GM12878 (cell line): ENCODE results near the gene GRIN2D. TPM values are rescaled to one million over a fixed set of nuclear protein-coding genes. Genes with fewer than 3 reads are reported as not detected.

ENCODE experiments used
- ATAC-seq: fragments of 200-7000 bp; cut with Tn5 transposase; 3 replicates; pipeline ENCODE4 v1.9.1; 2020; ENCODE audit warnings: mild to moderate bottlenecking, moderate library complexity
- BruUV-seq: library from RNA; stranded (reverse); fragments of 400-500 nt; replicated peaks from 2 replicates; lab custom pipeline; 2021; lab: Mats Ljungman, UMichigan
- CTCF ChIA-PET: fragments of 300-600 bp; sonication (Branson Sonifier 250); formaldehyde crosslinking; extraction: SDS; loops from one replicate; lab custom pipeline; 2021; ENCODE audit warnings: inconsistent platforms; lab: Yijun Ruan, JAX
- POLR2A ChIA-PET: fragments of 350-600 bp; formaldehyde crosslinking; extraction: SDS; loops from one replicate; lab custom pipeline; 2021; ENCODE audit warnings: inconsistent platforms; lab: Charles Lee
- RAD21 ChIA-PET: fragments of 300-600 bp; sonication (Branson Sonifier 250); formaldehyde crosslinking; loops from one replicate; lab custom pipeline; 2023; ENCODE audit warnings: antibody characterized with exemption; ENCODE audit not compliant: unreplicated experiment; lab: Charles Lee
- SMC1A ChIA-PET: fragments of 300-600 bp; sonication (Branson Sonifier 250); formaldehyde crosslinking; loops from one replicate; lab custom pipeline; 2023; ENCODE audit not compliant: unreplicated experiment, uncharacterized antibody; lab: Charles Lee
- DNase-seq: peaks from one replicate; pipeline ENCODE4 v3.0.0-alpha.2; 2011; ENCODE audit warnings: low read depth, low spot score
- FAIRE-seq: peaks from 3 replicates; lab custom pipeline; 2011; peaks lifted over from hg19 to GRCh38; lab: Jason Lieb, UNC
- H2AFZ ChIP-seq: 2 replicates; pipeline ENCODE4 v1.6.0; 2011; ENCODE audit warnings: low read depth, low read length, control low read depth; ENCODE audit not compliant: control insufficient read depth
- H3K27ac ChIP-seq: 2 replicates; pipeline ENCODE4 v1.5.1; 2011; ENCODE audit warnings: control low read depth; ENCODE audit not compliant: control insufficient read depth, insufficient read depth
- H3K27me3 ChIP-seq, 2 experiments: replicated peaks in 1 of 2; 2 replicates each; pipeline versions ENCODE4 v1.6.0 to v1.6.1; 2011; ENCODE audit warnings: low read length in 1 of 2; ENCODE audit not compliant: control insufficient read depth in 2 of 2, insufficient read depth in 2 of 2
- H3K36me3 ChIP-seq, 2 experiments: 2 replicates each; pipeline ENCODE4 v1.5.1; 2011; ENCODE audit warnings: low read length in 1 of 2; ENCODE audit not compliant: control insufficient read depth in 2 of 2, insufficient read depth in 2 of 2
- H3K4me1 ChIP-seq: 2 replicates; pipeline ENCODE4 v1.6.1; 2011; ENCODE audit warnings: mild to moderate bottlenecking, low read length, moderate library complexity, mixed read lengths; ENCODE audit not compliant: control insufficient read depth, insufficient read depth
- H3K4me2 ChIP-seq: 2 replicates; pipeline ENCODE4 v1.6.0; 2011; ENCODE audit warnings: control low read depth; ENCODE audit not compliant: control insufficient read depth, insufficient read depth
- H3K4me3 ChIP-seq: fragments of 200-600 bp; sonication (generic); 2 replicates; pipeline ENCODE4 v1.5.1; 2016
- H3K79me2 ChIP-seq: 2 replicates; pipeline ENCODE4 v1.6.0; 2011; ENCODE audit warnings: low read length; ENCODE audit not compliant: control insufficient read depth, insufficient read depth
- H3K9ac ChIP-seq: 2 replicates; pipeline ENCODE4 v1.8.0; 2011; ENCODE audit warnings: low read length, control low read depth, mixed read lengths; ENCODE audit not compliant: control insufficient read depth, insufficient read depth
- H3K9me3 ChIP-seq: replicated peaks from 3 replicates; pipeline ENCODE4 v1.5.1; 2011; ENCODE audit warnings: mild to moderate bottlenecking, low read length; ENCODE audit not compliant: control insufficient read depth, insufficient read depth
- H4K20me1 ChIP-seq: 2 replicates; pipeline ENCODE4 v1.6.0; 2011; ENCODE audit not compliant: control insufficient read depth, insufficient read depth
- ETV6 ChIP-seq, 2 experiments: fragments of 450-650 bp in 1 of 2; IDR thresholded peaks in 1 of 2; conservative IDR thresholded peaks in 1 of 2; 2 replicates each; pipeline ENCODE4 v1.6.1; 2014; ENCODE audit warnings: antibody characterized with exemption in 1 of 2, borderline replicate concordance in 1 of 2, low read depth in 1 of 2, mild to moderate bottlenecking in 1 of 2, moderate library complexity in 1 of 2
- IKZF2 ChIP-seq, 2 experiments: fragments of 450-650 bp; IDR thresholded peaks; 2 replicates each; pipeline ENCODE4 v1.6.1; 2017; ENCODE audit warnings: mild to moderate bottlenecking in 2 of 2, moderate library complexity in 2 of 2
- RAD51 ChIP-seq: fragments of 450-650 bp; IDR thresholded peaks from 2 replicates; pipeline ENCODE4 v1.6.1; 2016; ENCODE audit warnings: moderate library complexity, mild to moderate bottlenecking, inconsistent platforms
- SIN3A ChIP-seq: IDR thresholded peaks from 2 replicates; pipeline ENCODE4 v1.6.1; 2012; ENCODE audit warnings: low read depth, low read length, improper control_type of control experiment
- SMAD5 ChIP-seq: IDR thresholded peaks from 2 replicates; pipeline ENCODE4 v1.6.1; 2016; ENCODE audit warnings: antibody characterized with exemption, low read depth
- STAT1 ChIP-seq: fragments of 450-650 bp; conservative IDR thresholded peaks from 2 replicates; pipeline ENCODE4 v1.6.1; 2014; ENCODE audit warnings: antibody characterized with exemption, mild to moderate bottlenecking
- SUPT20H ChIP-seq: IDR thresholded peaks from 2 replicates; pipeline ENCODE4 v1.6.1; 2011; ENCODE audit warnings: low read depth, mild to moderate bottlenecking, low read length, moderate library complexity, borderline replicate concordance; ENCODE audit not compliant: control insufficient read depth
- WGBS: methylation state at CpG from one replicate; pipeline ENCODE4 v1.1.6; 2016; ENCODE audit warnings: low lambda C conversion rate; ENCODE audit not compliant: insufficient replicate concordance, insufficient coverage; ENCODE audit errors: missing lambda C conversion rate; 5-methylcytosine and 5-hydroxymethylcytosine counted together
- in situ Hi-C: fragments of 300-500 bp; cut with MboI; formaldehyde crosslinking; loops from 9 replicates; pipeline ENCODE4 v1.14.3; 2018; ENCODE audit warnings: mixed read lengths
- intact Hi-C: fragments of 100-400 bp; cut with micrococcal nuclease; formaldehyde crosslinking; loops from one replicate; pipeline ENCODE4 v1.14.2; 2022; ENCODE audit not compliant: unreplicated experiment
- polyA plus RNA-seq, 11 experiments: library from polyadenylated mRNA; depleted of rRNA in 4 of 11; unstranded in 6 of 11; stranded (reverse) in 5 of 11; fragments of >200 nt; fragmentation: Nextera tagmentation in 4 of 11; fragmentation: Illumina TruSeq in 1 of 11; extraction: Ambion mirVana in 4 of 11; extraction: Trizol in 1 of 11; gene quantifications; 1 replicate in 1 of 11; 2 replicates in 10 of 11; pipeline versions ENCODE4 v1.2.1 to v1.2.3, GENCODE V29; 2011 to 2016; ENCODE audit warnings: inconsistent platforms in 2 of 11, missing spikeins in 2 of 11, low read depth in 1 of 11
- total RNA-seq, 4 experiments: library from RNA; depleted of rRNA in 3 of 4; stranded (reverse); fragments of >200 nt in 3 of 4; fragmentation: Illumina TruSeq in 1 of 4; extraction: Trizol in 1 of 4; gene quantifications; 2 replicates each; pipeline versions ENCODE4 v1.2.1 to v1.2.3, GENCODE V29; 2013 to 2021
- TF ChIP-seq, protein P1 (sequence below): fragments of 450-650 bp; IDR thresholded peaks from 2 replicates; pipeline ENCODE4 v1.6.1; 2016; ENCODE audit warnings: mild to moderate bottlenecking

The GRIN2D gene
- total and polyA plus RNA-seq, 10 of the 15 experiments (the other 5 are each of a cell fraction or from before 2014, with no cell fraction given), result 0.03 to 0.38 (median 0.04) TPM; not detected in 3

DNA sequence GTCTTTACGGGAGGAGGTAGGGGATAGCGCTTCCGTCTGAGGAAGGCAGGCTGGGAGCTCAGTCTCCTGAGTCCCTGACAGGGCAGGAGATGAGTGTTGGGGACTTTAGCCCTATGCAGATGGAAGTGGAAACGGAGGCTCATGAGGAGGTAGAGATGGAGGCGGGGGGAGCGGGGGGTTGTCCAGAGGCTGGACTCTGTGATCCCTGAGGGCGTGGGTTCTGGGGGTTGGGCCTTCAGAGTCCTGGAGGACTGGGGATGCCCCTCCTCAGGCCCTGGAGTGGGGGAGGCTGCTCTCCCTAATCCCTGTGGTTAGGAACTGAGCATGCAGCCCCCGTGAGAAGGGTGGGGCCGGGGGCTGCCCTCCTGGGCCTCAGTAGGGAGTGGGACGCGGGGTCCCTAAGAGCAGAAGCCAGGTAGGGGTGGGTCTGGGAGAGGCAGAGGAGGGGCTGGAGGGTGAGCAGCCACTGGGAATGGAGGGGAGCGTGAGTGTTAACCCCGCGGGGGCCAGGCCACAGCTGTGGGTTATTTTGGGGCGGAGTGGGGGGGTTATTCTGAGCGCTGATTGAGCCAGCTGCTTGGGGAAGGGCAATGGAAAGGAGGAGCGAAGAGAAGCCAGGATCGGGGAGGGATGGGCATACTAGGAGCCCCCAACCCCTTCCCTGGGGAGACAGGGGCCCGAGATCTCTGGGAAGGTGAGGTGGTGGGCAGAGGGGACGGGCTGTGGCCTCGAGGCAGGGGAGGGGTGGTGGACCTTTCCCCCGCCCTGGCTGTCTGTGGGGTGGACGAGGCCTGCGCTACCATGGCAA, 2.8 kb downstream of the GRIN2D start:
- ChIA-PET RAD21 (no interaction called here), CTCF (interaction anchor here (0.8 kb wide), 1 partner anchor 33 kb away, joined by 3 read pairs; no protein-coding TSS in a partner anchor), POLR2A (no interaction called here), SMC1A (no interaction called here)
- in situ Hi-C loops, result no loop called here
- H3K9ac ChIP-seq, result no peak overlapping the region
- FAIRE-seq (no peak), ATAC-seq (no peak), DNase-seq (no peak)
- peaks cover 13 to 16% of the 10 kb centered on the region in 2 experiments for H3K27me3 ChIP-seq
- no peak for TF ChIP-seq SMAD5
- TF ChIP-seq SIN3A, result no peak
- TF ChIP-seq IKZF2 (IDR thresholded peaks at IDR 0.05), result no peak
- TF ChIP-seq RAD51, result no peak
- TF ChIP-seq ETV6 (conservative IDR thresholded peaks at IDR 0.05 in 1 of 2, IDR thresholded peaks at IDR 0.05 in 1 of 2; ENCODE audit: borderline replicate concordance in 1 of 2, low read depth in 1 of 2), result no peak
- TF ChIP-seq, protein P1, sequence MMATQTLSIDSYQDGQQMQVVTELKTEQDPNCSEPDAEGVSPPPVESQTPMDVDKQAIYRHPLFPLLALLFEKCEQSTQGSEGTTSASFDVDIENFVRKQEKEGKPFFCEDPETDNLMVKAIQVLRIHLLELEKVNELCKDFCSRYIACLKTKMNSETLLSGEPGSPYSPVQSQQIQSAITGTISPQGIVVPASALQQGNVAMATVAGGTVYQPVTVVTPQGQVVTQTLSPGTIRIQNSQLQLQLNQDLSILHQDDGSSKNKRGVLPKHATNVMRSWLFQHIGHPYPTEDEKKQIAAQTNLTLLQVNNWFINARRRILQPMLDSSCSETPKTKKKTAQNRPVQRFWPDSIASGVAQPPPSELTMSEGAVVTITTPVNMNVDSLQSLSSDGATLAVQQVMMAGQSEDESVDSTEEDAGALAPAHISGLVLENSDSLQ, result no peak
- TF ChIP-seq STAT1, result no peak
- no peak for TF ChIP-seq SUPT20H
- BruUV-seq, result no TSS peak
- no peaks in the 10 kb centered on the region for H3K36me3 ChIP-seq
- H3K27ac ChIP-seq, result no peak overlapping the region
- peaks cover 8% of the 10 kb centered on the region; the same call in 1 of the 2 replicates for H3K4me1 ChIP-seq
- H4K20me1 ChIP-seq, result no peaks in the 10 kb centered on the region
- no peak overlapping the region for H3K4me2 ChIP-seq
- WGBS, result 49% methylated on average over 24 of the region's 24 CpGs
- intact Hi-C loops, result no loop called here
- H3K9me3 ChIP-seq, result no peaks in the 10 kb centered on the region
- H2AFZ ChIP-seq, result no peak overlapping the region
- no peak overlapping the region for H3K4me3 ChIP-seq
- H3K79me2 ChIP-seq, result peaks cover 3% of the 10 kb centered on the region
